ENCODE data around the gene TCTN1. TPM values are rescaled to one million over a fixed set of nuclear protein-coding genes. Genes with fewer than 3 reads are reported as not detected.
"Not testable (repeated sequence)": the region's sequence is repeated elsewhere in the genome, so short reads cannot be mapped to it uniquely, and the experiment has no call there.

The TCTN1 gene
- total and polyA plus RNA-seq, 2 of the 8 experiments (the other 6 are each of a cell fraction or from before 2014, with no cell fraction given) = 14.7 to 16.4 TPM

DNA sequence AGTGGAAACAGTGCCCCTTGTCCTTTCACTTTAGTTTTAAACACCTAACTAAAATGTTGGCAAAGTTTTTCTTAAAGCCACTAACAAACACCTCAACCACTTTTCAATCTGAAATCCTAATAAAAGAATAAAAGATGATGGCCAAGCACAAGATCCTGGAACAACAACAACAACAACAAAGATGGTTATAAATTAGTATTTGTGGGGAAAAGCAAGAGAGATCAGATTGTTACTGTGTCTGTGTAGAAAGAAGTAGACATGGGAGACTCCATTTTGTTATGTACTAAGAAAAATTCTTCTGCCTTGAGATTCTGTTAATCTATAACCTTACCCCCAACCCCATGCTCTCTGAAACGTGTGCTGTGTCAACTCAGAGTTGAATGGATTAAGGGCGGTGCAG lies 44.1 kb upstream of the TCTN1 start:
- H3K27me3 ChIP-seq (replicated peaks in 1 of 4; ENCODE audit: control insufficient read depth in 3 of 4, extremely low read depth in 1 of 4, insufficient read depth in 3 of 4, low read length in 3 of 4); H3K23ac ChIP-seq (ENCODE audit: insufficient read length); H2AK5ac ChIP-seq (ENCODE audit: low read depth, low read length); H3K18ac ChIP-seq (ENCODE audit: extremely low read depth, low read length); H2BK5ac ChIP-seq (ENCODE audit: low read depth, low read length); H2BK120ac ChIP-seq (replicated peaks; ENCODE audit: low read depth, low read length); H2BK12ac ChIP-seq (ENCODE audit: low read depth, low read length); H2BK20ac ChIP-seq (ENCODE audit: low read length); H4K8ac ChIP-seq (ENCODE audit: extremely low read depth, insufficient read depth, low read length); H4K20me1 ChIP-seq (replicated peaks in 1 of 2; ENCODE audit: control insufficient read depth in 1 of 2, insufficient read depth in 2 of 2, low read length in 2 of 2); H3K27ac ChIP-seq (ENCODE audit: low read depth, low read length); H3K79me1 ChIP-seq (ENCODE audit: low read depth, low read length); H4K5ac ChIP-seq (ENCODE audit: insufficient read length, low read depth, low read length); POLR2A ChIA-PET (ENCODE audit: partially characterized antibody); DNase-seq (ENCODE audit: low read depth in 1 of 2, low spot score in 2 of 2); H3K9ac ChIP-seq (replicated peaks in 1 of 4; ENCODE audit: extremely low read depth in 1 of 4, low read depth in 3 of 4, low read length in 3 of 4); H4K91ac ChIP-seq (replicated peaks; ENCODE audit: insufficient read length, low read length); H3K4me2 ChIP-seq (ENCODE audit: insufficient read depth in 1 of 2, low read depth in 2 of 2, low read length in 2 of 2); H3K56ac ChIP-seq (replicated peaks; ENCODE audit: insufficient read length, low read depth, low read length); H3K14ac ChIP-seq (ENCODE audit: insufficient read length); H3K4me3 ChIP-seq (ENCODE audit: extremely low read depth in 1 of 4, insufficient read depth in 2 of 4, low read depth in 3 of 4, low read length in 4 of 4); FAIRE-seq; CTCF ChIA-PET (ENCODE audit: partially characterized antibody); H3K4ac ChIP-seq (replicated peaks; ENCODE audit: insufficient read length, low read depth, low read length); H3K36me3 ChIP-seq (ENCODE audit: control insufficient read depth in 2 of 4, insufficient read depth in 4 of 4, low read length in 3 of 4); H2AFZ ChIP-seq (ENCODE audit: low read length); H2BK15ac ChIP-seq (ENCODE audit: low read length); H3K4me1 ChIP-seq (replicated peaks in 1 of 4; ENCODE audit: control insufficient read depth in 3 of 4, insufficient read depth in 4 of 4, low read length in 3 of 4); H3K23me2 ChIP-seq (ENCODE audit: low read depth, low read length): not testable (repeated sequence)
- Histone ChIP-seq H3K79me2 (ENCODE audit: control insufficient read depth in 1 of 2, insufficient read depth in 2 of 2, low read length in 2 of 2) (peaks cover 0 to 71% of the 10 kb centered on the region in 2 experiments; a peak in 2 of 4 replicates), H3K9me3 (ENCODE audit: insufficient read depth in 2 of 2, low read depth in 1 of 2, low read length in 1 of 2) (peaks cover 9 to 26% of the 10 kb centered on the region in 2 experiments)
- no CpG with 5 or more reads among the region's 2 CpGs for WGBS, 2 experiments (ENCODE audit: extremely low coverage in 1 of 2, insufficient coverage in 1 of 2, insufficient read length in 1 of 2, insufficient replicate concordance in 2 of 2, low coverage in 1 of 2, low lambda C conversion rate in 2 of 2, missing lambda C conversion rate in 1 of 2)

DNA sequence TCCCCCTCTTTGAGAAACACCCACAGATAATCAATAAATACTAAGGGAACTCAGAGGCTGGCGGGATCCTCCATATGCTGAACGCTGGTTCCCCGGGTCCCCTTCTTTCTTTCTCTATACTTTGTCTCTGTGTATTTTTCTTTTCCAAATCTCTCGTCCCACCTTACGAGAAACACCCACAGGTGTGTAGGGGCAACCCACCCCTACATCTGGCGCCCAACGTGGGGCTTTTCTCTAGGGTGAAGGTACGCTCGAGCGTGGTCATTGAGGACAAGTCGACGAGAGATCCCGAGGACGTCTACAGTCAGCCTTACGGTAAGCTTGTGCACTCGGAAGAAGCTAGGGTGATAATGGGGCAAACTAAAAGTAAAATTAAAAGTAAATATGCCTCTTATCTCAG lies 43.1 kb upstream of the TCTN1 start:
- H2BK12ac ChIP-seq (ENCODE audit: low read depth, low read length); H3K14ac ChIP-seq (ENCODE audit: insufficient read length); H3K18ac ChIP-seq (ENCODE audit: extremely low read depth, low read length); H4K91ac ChIP-seq (replicated peaks; ENCODE audit: insufficient read length, low read length); H2BK20ac ChIP-seq (ENCODE audit: low read length); H3K27ac ChIP-seq (ENCODE audit: low read depth, low read length); H3K9ac ChIP-seq (replicated peaks in 1 of 4; ENCODE audit: extremely low read depth in 1 of 4, low read depth in 3 of 4, low read length in 3 of 4); H3K56ac ChIP-seq (replicated peaks; ENCODE audit: insufficient read length, low read depth, low read length); H4K20me1 ChIP-seq (replicated peaks in 1 of 2; ENCODE audit: control insufficient read depth in 1 of 2, insufficient read depth in 2 of 2, low read length in 2 of 2); H3K4me1 ChIP-seq (replicated peaks in 1 of 4; ENCODE audit: control insufficient read depth in 3 of 4, insufficient read depth in 4 of 4, low read length in 3 of 4); H3K23ac ChIP-seq (ENCODE audit: insufficient read length); H2BK120ac ChIP-seq (replicated peaks; ENCODE audit: low read depth, low read length); H3K79me1 ChIP-seq (ENCODE audit: low read depth, low read length); FAIRE-seq; H4K5ac ChIP-seq (ENCODE audit: insufficient read length, low read depth, low read length); H3K36me3 ChIP-seq (ENCODE audit: control insufficient read depth in 2 of 4, insufficient read depth in 4 of 4, low read length in 3 of 4); H2AK5ac ChIP-seq (ENCODE audit: low read depth, low read length); H4K8ac ChIP-seq (ENCODE audit: extremely low read depth, insufficient read depth, low read length); H2AFZ ChIP-seq (ENCODE audit: low read length); H3K4me2 ChIP-seq (ENCODE audit: insufficient read depth in 1 of 2, low read depth in 2 of 2, low read length in 2 of 2); CTCF ChIA-PET (ENCODE audit: partially characterized antibody); DNase-seq (ENCODE audit: low read depth in 1 of 2, low spot score in 2 of 2); H3K27me3 ChIP-seq (replicated peaks in 1 of 4; ENCODE audit: control insufficient read depth in 3 of 4, extremely low read depth in 1 of 4, insufficient read depth in 3 of 4, low read length in 3 of 4); H3K4me3 ChIP-seq (ENCODE audit: extremely low read depth in 1 of 4, insufficient read depth in 2 of 4, low read depth in 3 of 4, low read length in 4 of 4); POLR2A ChIA-PET (ENCODE audit: partially characterized antibody); H2BK5ac ChIP-seq (ENCODE audit: low read depth, low read length); H2BK15ac ChIP-seq (ENCODE audit: low read length); H3K4ac ChIP-seq (replicated peaks; ENCODE audit: insufficient read length, low read depth, low read length); H3K23me2 ChIP-seq (ENCODE audit: low read depth, low read length): not testable (repeated sequence)
- 97% methylated on average over 16 of the region's 16 CpGs; no CpG with 5 or more reads in 1 of the 2 experiments for WGBS, 2 experiments (ENCODE audit: extremely low coverage in 1 of 2, insufficient coverage in 1 of 2, insufficient read length in 1 of 2, insufficient replicate concordance in 2 of 2, low coverage in 1 of 2, low lambda C conversion rate in 2 of 2, missing lambda C conversion rate in 1 of 2)
- H3K79me2 ChIP-seq (ENCODE audit: control insufficient read depth in 1 of 2, insufficient read depth in 2 of 2, low read length in 2 of 2) = peaks cover 3 to 72% of the 10 kb centered on the region in 2 experiments; a peak in 3 of 4 replicates
- H3K9me3 ChIP-seq (ENCODE audit: insufficient read depth in 2 of 2, low read depth in 1 of 2, low read length in 1 of 2) = peaks cover 9 to 26% of the 10 kb centered on the region in 2 experiments

Data from H1 (cell line).